Spinal cord (tissue), 10 donors: ENCODE measurements around the gene TEX2. TPM values are rescaled to one million over a fixed set of nuclear protein-coding genes. Genes with fewer than 3 reads are reported as not detected.

Source experiments
- DNase-seq, 6 donors: peaks; one replicate each; pipeline versions ENCODE4 v3.0.0 to v3.0.0-alpha.2; 2013 to 2015; ENCODE audit warnings: low spot score in 6 of 6, low read depth in 4 of 6
- H3K27ac ChIP-seq: one replicate; pipeline ENCODE4 v1.5.1; 2013; ENCODE audit warnings: low read depth, low read length, control low read depth
- H3K27me3 ChIP-seq: one replicate; pipeline ENCODE4 v1.6.1; 2013; ENCODE audit warnings: low read length; ENCODE audit not compliant: control insufficient read depth, insufficient read depth
- H3K36me3 ChIP-seq: one replicate; pipeline ENCODE4 v1.6.1; 2013; ENCODE audit warnings: low read length; ENCODE audit not compliant: control insufficient read depth, insufficient read depth
- H3K4me1 ChIP-seq: one replicate; pipeline ENCODE4 v1.6.1; 2013; ENCODE audit warnings: low read length; ENCODE audit not compliant: control insufficient read depth, insufficient read depth
- H3K4me3 ChIP-seq: one replicate; pipeline ENCODE4 v1.5.1; 2013; ENCODE audit warnings: low read depth, low read length, control low read depth
- H3K9me3 ChIP-seq: one replicate; pipeline ENCODE4 v1.6.1; 2013; ENCODE audit warnings: low read length; ENCODE audit not compliant: control insufficient read depth, insufficient read depth
- WGBS: methylation state at CpG from one replicate; pipeline ENCODE4 v1.1.5; 2013; ENCODE audit warnings: missing lambda C conversion rate; ENCODE audit not compliant: insufficient coverage; 5-methylcytosine and 5-hydroxymethylcytosine counted together
- polyA plus RNA-seq, 2 donors: library from polyadenylated mRNA; unstranded; fragments of 120-200 nt; gene quantifications; one replicate each; pipeline ENCODE4 v1.2.1, GENCODE V29; 2013; ENCODE audit not compliant: insufficient read length in 2 of 2
- total RNA-seq, 2 donors: library from RNA; depleted of rRNA in 1 of 2; stranded (reverse); fragments of 120-200 nt in 1 of 2; fragments of >200 nt in 1 of 2; gene quantifications; one replicate each; pipeline versions ENCODE4 v1.2.3 to v1.2.4, GENCODE V29; 2013 to 2014
- donor health status: healthy.

The TEX2 gene
- total and polyA plus RNA-seq, 4 donors = 35.4 to 54.9 (median 38.5) TPM

DNA sequence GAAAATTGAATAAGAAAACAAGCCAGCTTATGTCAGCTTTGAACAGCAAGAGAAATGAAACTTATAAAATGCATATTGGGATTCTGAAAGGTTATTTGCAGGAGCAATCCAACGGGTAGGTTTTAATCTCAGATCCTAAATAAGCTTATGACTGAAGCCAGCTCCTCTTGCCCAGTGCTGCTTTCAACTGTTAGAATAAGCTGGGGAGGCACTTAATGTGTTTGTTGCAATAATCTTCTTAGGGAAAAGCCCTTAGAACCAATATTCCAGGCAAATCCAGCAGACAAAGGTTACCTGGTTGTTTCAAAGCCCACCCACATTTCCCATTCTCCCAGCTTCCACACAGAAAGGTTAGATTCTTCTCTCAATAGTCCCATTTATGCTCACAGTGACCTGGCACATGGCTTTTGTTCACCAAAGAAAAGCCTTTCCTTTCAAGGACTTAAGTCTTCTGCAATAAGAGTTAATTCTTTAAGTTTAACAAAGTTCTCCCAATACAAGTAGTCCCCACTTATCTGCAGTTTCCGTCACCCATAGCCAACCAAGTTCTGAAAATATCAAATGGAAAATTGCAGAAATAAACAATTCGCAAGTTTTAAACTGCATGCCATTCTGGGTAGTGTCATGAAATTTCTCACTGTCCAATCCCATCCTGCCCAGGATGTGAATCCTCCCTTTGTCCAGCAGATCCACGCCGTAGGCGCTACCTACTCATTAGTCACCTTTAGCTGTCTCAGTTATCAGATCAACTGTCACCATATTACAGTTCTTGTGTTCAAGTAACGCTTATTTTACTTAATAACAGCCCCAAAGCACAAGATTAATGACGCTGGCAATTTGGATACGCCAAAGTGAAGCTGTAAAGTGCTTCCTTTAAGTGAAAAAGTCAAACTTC is 5.9 kb downstream of the TEX2 start:
- Histone ChIP-seq H3K4me1 (peaks cover 5% of the 10 kb centered on the region), H3K27ac (no peak overlapping the region), H3K4me3 (no peak overlapping the region), H3K27me3 (no peaks in the 10 kb centered on the region), H3K36me3 (no peaks in the 10 kb centered on the region), H3K9me3 (no peaks in the 10 kb centered on the region)
- no peak for DNase-seq
- 66% methylated on average over 4 of the region's 9 CpGs for WGBS

DNA sequence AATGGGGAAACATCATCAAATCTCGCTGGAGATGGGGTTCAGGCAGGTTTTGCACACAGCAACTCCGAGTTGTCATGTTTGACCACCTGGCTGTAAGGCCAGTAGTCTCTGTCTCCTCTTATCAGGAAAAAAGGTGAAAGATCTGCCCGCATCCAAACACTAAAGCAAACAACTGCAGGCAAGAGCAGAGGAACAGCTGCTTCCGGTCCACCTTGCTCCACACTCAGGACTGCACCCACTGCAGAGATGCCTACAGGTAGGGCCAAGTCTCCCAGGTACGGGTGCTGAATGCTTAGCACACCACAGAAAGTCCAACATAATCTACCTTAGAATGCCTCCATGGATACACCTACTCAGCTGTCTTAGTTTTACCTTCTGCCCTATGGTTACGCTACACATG is 7.3 kb downstream of the TEX2 start:
- Histone ChIP-seq H3K27ac (no peak overlapping the region), H3K4me1 (peaks cover 2% of the 10 kb centered on the region), H3K9me3 (no peaks in the 10 kb centered on the region), H3K27me3 (no peaks in the 10 kb centered on the region), H3K4me3 (no peak overlapping the region), H3K36me3 (no peaks in the 10 kb centered on the region)
- DNase-seq = no peak
- 94% methylated on average over 6 of the region's 6 CpGs for WGBS

DNA sequence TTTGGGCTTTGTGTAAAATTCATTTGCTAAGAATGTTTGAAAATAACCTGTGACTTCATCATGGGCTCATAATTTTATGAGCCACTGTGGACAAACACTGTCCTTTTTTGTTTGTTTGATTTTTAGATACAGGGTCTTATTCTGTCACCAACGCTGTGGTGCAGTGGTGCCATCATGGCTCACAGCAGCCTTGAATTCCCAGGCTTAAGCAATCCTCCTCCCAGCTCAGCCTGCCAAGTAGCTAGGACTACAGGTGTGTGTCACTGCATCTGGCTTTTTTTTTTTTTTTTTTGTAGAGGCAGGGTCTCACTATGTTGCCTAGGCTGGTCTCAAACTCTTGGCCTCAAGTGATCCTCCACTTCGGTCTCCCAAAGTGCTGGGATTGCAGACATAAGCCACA is 8.3 kb downstream of the TEX2 start:
- no peaks in the 10 kb centered on the region for H3K9me3 ChIP-seq
- H3K36me3 ChIP-seq = no peaks in the 10 kb centered on the region
- DNase-seq = no peak
- no peak overlapping the region for H3K27ac ChIP-seq
- WGBS = 83% methylated on average over 1 of the region's 2 CpGs
- H3K4me3 ChIP-seq = no peak overlapping the region
- peaks cover 7% of the 10 kb centered on the region for H3K4me1 ChIP-seq
- no peaks in the 10 kb centered on the region for H3K27me3 ChIP-seq

DNA sequence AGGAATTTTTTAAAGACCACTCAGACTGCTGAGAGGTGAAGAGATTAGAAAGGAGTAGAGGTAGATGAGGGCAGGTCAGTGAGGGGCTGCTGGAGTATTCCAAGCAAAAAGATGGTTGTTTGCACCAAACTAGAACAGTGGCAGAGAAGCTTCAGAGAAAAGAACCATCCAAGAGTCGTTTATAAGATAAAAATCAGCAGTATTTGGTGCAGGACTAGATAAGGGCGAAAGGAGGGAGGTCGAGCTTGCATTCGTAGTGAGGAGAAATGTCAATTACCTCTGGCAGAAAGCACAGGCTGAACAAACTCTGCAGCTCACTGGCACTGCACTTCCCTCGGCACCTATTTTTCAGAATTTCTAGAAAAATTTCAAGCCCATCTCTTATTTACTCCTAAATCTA is 9.6 kb downstream of the TEX2 start:
- Histone ChIP-seq H3K27me3 (no peaks in the 10 kb centered on the region), H3K4me3 (no peak overlapping the region), H3K9me3 (no peaks in the 10 kb centered on the region), H3K36me3 (no peaks in the 10 kb centered on the region), H3K27ac (no peak overlapping the region), H3K4me1 (peaks cover 11% of the 10 kb centered on the region)
- no peak for DNase-seq
- WGBS = 96% methylated on average over 3 of the region's 5 CpGs

DNA sequence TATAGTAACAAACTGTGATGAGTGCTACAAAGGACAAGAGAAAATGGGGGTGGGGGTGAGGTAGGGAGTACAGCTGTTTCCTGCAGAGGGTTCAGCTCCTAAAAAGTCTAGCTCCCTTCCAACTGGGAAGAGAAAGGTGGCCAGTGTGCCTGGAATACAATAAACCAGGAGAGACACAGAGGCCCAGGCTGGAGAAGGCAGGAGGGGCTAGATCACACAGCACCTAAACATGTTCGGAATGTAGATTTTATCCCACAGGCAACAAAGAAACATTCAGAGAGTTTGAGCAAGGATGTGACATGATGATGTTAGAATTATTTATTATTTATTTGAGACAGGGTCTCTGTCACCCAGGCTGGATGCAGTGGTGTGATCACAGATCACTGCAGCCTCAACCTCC is 10.2 kb downstream of the TEX2 start:
- WGBS = no CpG with 5 or more reads among the region's 1 CpG

DNA sequence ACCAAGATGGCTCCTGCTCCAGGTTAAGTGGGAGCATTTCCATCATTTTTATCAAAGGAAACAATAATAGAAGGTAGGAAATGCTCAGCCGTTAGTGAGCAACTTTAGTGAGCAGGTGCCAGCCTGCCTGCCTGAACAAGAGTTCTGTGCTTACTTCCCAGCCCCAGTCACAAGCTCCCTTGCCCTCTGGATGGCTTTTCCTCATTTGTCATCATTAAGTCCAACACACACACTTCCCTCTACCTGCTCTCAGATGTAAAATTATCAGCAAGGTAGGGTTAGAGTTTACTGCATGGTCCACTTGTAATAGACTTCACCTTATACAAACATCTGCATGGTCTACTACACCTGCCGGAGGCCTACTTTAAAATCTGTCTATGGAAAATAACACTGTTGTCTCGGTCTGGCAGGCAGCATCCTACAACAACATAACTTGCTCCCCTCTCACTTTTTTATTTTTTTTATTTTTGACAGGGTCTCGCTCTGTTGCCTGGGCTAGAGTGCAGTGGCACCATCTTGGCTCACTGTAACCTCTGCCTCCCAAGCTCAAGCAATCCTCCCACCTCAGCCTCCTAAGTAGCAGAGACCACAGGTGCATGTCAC is 12.7 kb downstream of the TEX2 start:
- 100% methylated on average over 3 of the region's 4 CpGs for WGBS

More for the DNA sequence above, 10.2 kb downstream of the TEX2 start:
- DNase-seq = no peak
- Histone ChIP-seq H3K4me1 (peaks cover 11% of the 10 kb centered on the region), H3K36me3 (no peaks in the 10 kb centered on the region), H3K27me3 (no peaks in the 10 kb centered on the region), H3K9me3 (no peaks in the 10 kb centered on the region), H3K27ac (no peak overlapping the region), H3K4me3 (no peak overlapping the region)

DNA sequence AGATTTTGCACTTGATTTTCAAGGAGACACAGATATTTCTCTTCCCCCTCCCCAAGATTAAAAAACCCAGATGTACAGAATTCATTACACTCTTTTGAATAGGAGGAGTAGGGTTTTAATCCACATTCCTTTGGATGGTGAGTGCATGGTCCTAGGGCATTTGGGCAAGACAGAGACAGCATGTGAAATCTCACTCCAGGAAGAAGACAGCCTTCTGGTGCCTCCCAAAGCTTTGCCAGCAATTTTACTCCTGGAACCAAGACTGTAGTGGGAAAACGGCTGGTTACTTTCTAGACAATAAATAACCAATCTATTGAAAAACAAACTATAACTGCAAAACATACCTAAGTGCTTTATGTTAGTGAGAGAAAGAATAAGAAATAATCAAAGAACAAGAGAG is 15.2 kb downstream of the TEX2 start:
- Histone ChIP-seq H3K27ac (no peak overlapping the region), H3K9me3 (no peaks in the 10 kb centered on the region), H3K4me3 (no peak overlapping the region), H3K27me3 (no peaks in the 10 kb centered on the region), H3K36me3 (no peaks in the 10 kb centered on the region), H3K4me1 (peaks cover 9% of the 10 kb centered on the region)
- WGBS = no CpG with 5 or more reads among the region's 1 CpG
- DNase-seq = no peak

More for the DNA sequence above, 12.7 kb downstream of the TEX2 start:
- DNase-seq = no peak
- peaks cover 11% of the 10 kb centered on the region for H3K4me1 ChIP-seq
- no peaks in the 10 kb centered on the region for H3K27me3 ChIP-seq
- H3K36me3 ChIP-seq = no peaks in the 10 kb centered on the region
- no peak overlapping the region for H3K27ac ChIP-seq
- H3K4me3 ChIP-seq = no peak overlapping the region
- H3K9me3 ChIP-seq = no peaks in the 10 kb centered on the region

DNA sequence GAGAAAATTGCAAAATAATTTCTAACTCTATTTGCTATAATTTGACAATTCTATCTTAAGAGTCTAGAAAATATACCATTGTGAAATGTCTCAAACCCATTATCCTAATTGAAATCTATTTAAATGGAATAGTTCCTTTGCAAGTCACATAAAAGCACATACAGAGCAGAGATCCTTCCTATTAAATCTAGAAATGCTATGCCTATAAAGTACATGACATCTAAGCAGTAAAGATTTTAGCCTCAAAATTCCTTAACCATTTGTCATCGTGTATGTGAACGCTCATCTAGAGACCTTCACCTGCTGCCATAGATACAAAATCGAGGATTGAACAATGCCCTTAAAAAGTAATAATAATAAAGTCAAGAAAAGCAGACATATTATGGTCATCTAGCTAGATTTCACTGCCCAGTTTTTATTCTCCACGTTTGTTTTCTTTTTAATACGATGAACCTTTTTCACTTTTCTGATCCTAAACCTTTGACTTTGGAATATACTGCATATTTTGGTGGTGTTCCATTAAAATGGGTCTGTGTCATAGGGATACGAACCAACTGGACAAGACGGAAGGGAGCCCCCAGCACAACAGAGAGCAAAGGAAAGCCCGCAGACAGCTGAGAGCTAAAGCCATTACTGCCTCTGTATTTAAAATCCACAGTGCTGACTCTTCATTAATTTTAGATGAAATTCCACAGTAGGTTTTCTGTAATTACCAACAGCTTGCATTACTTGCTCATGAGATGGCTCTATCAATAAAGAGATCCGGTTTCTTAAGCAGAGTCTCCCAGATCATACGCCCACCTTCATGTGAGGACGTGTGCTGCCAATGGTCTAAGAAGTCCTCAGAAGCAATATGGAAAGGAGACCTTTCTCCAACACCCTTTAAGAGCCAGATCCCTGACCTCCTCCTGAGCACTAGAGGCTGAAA is 17.6 kb downstream of the TEX2 start:
- Histone ChIP-seq H3K9me3 (no peaks in the 10 kb centered on the region), H3K27me3 (no peaks in the 10 kb centered on the region), H3K4me1 (peaks cover 19% of the 10 kb centered on the region), H3K36me3 (no peaks in the 10 kb centered on the region), H3K4me3 (no peak overlapping the region), H3K27ac (no peak overlapping the region)
- WGBS = 83% methylated on average over 3 of the region's 11 CpGs
- peak in 1 of 6 donors; percentile 49 for DNase-seq

DNA sequence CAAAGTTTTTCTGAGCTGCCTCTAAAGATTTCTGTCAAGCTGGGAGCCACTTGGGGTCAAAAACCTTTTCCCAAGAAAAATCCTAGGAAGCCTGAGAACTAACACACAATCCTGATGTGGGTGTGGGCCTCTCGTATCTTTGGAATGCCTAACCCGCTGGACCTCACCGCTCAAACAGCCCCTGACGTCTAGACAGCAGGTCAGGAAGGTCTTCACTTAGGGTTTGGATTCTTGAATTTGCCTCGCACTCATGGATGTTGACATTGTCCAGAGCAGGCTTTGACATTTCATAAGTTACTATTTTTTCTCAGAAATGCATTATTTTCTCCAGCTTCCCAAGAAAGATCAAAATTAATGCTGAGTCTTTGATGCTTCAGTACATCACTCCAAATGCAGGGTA is 18.9 kb downstream of the TEX2 start:
- H3K27me3 ChIP-seq = no peaks in the 10 kb centered on the region
- peaks cover 19% of the 10 kb centered on the region for H3K4me1 ChIP-seq
- H3K4me3 ChIP-seq = no peak overlapping the region
- H3K9me3 ChIP-seq = no peaks in the 10 kb centered on the region
- H3K36me3 ChIP-seq = no peaks in the 10 kb centered on the region
- DNase-seq = no peak
- H3K27ac ChIP-seq = no peak overlapping the region
- WGBS = 70% methylated on average over 4 of the region's 5 CpGs
